Measurements from ENCODE around the gene MPP4. TPM values are rescaled to one million over a fixed set of nuclear protein-coding genes. Genes with fewer than 3 reads are reported as not detected.

The MPP4 gene
- total and polyA plus RNA-seq, 2 of the 13 experiments (the other 11 are each of a cell fraction or from before 2014, with no cell fraction given), result not detected

DNA sequence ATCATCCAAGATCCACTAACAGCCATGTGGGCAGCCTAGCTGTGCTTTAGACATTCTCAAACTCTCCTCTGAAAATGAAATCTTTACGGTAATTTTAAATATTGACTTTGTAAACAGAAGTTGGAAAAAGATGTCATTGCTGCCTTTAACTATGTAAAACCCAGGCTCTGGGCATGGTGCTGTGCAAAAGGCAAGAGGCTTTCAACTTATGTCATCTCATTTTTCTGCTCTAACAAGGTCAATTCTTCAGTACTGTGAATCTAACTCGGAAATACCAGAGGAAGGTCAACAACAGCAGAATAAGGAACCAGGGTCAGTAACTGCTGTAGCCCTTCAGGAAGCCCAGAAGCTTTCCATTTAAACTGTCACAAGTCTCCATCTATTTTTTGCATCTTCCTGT is 37.0 kb upstream of the MPP4 start (continued):
- TF ChIP-seq, protein P1, sequence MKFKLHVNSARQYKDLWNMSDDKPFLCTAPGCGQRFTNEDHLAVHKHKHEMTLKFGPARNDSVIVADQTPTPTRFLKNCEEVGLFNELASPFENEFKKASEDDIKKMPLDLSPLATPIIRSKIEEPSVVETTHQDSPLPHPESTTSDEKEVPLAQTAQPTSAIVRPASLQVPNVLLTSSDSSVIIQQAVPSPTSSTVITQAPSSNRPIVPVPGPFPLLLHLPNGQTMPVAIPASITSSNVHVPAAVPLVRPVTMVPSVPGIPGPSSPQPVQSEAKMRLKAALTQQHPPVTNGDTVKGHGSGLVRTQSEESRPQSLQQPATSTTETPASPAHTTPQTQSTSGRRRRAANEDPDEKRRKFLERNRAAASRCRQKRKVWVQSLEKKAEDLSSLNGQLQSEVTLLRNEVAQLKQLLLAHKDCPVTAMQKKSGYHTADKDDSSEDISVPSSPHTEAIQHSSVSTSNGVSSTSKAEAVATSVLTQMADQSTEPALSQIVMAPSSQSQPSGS (CRISPR knock-in tag; IDR thresholded peaks at IDR 0.05), result peak; percentile 61; the same call in 1 of the 2 replicates
- TF ChIP-seq WIZ (CRISPR knock-in tag; IDR thresholded peaks at IDR 0.05) (no peak), KLF11 (CRISPR knock-in tag; IDR thresholded peaks at IDR 0.05) (no peak), CENPT (CRISPR knock-in tag; IDR thresholded peaks at IDR 0.05; ENCODE audit: low read depth) (no peak), IRF2 (CRISPR knock-in tag; IDR thresholded peaks at IDR 0.05) (0 out of 2 replicates have a peak, but pooled peaks have one; percentile 59), CBX5 (CRISPR knock-in tag; IDR thresholded peaks at IDR 0.05; ENCODE audit: borderline replicate concordance) (no peak), BORCS8-MEF2B (CRISPR knock-in tag; IDR thresholded peaks at IDR 0.05) (no peak), SOX6 (IDR thresholded peaks at IDR 0.05) (no peak), SOX6 (CRISPR knock-in tag; IDR thresholded peaks at IDR 0.05) (peak; percentile 71), TP53 (CRISPR knock-in tag; conservative IDR thresholded peaks at IDR 0.05) (no peak), ZNF10 (CRISPR knock-in tag; IDR thresholded peaks at IDR 0.05; ENCODE audit: borderline replicate concordance, low read depth) (no peak), PAF1 (CRISPR knock-in tag; IDR thresholded peaks at IDR 0.05) (no peak), ZNF17 (CRISPR knock-in tag; IDR thresholded peaks at IDR 0.05) (no peak), HNF4G (IDR thresholded peaks at IDR 0.05; ENCODE audit: borderline replicate concordance, low read depth, low read length) (no peak), HNF4G (CRISPR knock-in tag; IDR thresholded peaks at IDR 0.05; ENCODE audit: borderline replicate concordance, low read depth) (no peak), ISX (CRISPR knock-in tag; conservative IDR thresholded peaks at IDR 0.05) (no peak)
- TF ChIP-seq, protein P2, sequence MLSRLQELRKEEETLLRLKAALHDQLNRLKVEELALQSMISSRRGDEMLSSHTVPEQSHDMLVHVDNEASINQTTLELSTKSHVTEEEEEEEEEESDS (CRISPR knock-in tag; IDR thresholded peaks at IDR 0.05; ENCODE audit: borderline replicate concordance), result no peak
- TF ChIP-seq, protein P3, sequence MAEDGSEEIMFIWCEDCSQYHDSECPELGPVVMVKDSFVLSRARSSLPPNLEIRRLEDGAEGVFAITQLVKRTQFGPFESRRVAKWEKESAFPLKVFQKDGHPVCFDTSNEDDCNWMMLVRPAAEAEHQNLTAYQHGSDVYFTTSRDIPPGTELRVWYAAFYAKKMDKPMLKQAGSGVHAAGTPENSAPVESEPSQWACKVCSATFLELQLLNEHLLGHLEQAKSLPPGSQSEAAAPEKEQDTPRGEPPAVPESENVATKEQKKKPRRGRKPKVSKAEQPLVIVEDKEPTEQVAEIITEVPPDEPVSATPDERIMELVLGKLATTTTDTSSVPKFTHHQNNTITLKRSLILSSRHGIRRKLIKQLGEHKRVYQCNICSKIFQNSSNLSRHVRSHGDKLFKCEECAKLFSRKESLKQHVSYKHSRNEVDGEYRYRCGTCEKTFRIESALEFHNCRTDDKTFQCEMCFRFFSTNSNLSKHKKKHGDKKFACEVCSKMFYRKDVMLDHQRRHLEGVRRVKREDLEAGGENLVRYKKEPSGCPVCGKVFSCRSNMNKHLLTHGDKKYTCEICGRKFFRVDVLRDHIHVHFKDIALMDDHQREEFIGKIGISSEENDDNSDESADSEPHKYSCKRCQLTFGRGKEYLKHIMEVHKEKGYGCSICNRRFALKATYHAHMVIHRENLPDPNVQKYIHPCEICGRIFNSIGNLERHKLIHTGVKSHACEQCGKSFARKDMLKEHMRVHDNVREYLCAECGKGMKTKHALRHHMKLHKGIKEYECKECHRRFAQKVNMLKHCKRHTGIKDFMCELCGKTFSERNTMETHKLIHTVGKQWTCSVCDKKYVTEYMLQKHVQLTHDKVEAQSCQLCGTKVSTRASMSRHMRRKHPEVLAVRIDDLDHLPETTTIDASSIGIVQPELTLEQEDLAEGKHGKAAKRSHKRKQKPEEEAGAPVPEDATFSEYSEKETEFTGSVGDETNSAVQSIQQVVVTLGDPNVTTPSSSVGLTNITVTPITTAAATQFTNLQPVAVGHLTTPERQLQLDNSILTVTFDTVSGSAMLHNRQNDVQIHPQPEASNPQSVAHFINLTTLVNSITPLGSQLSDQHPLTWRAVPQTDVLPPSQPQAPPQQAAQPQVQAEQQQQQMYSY (CRISPR knock-in tag; IDR thresholded peaks at IDR 0.05), result no peak
- TF ChIP-seq, protein P4, sequence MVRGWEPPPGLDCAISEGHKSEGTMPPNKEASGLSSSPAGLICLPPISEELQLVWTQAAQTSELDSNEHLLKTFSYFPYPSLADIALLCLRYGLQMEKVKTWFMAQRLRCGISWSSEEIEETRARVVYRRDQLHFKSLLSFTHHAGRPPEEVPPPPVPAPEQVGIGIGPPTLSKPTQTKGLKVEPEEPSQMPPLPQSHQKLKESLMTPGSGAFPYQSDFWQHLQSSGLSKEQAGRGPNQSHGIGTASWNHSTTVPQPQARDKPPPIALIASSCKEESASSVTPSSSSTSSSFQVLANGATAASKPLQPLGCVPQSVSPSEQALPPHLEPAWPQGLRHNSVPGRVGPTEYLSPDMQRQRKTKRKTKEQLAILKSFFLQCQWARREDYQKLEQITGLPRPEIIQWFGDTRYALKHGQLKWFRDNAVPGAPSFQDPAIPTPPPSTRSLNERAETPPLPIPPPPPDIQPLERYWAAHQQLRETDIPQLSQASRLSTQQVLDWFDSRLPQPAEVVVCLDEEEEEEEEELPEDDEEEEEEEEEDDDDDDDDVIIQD (CRISPR knock-in tag; IDR thresholded peaks at IDR 0.05; ENCODE audit: low read depth), result peak; percentile 84; the same call in 1 of the 2 replicates
- TF ChIP-seq, protein P5, sequence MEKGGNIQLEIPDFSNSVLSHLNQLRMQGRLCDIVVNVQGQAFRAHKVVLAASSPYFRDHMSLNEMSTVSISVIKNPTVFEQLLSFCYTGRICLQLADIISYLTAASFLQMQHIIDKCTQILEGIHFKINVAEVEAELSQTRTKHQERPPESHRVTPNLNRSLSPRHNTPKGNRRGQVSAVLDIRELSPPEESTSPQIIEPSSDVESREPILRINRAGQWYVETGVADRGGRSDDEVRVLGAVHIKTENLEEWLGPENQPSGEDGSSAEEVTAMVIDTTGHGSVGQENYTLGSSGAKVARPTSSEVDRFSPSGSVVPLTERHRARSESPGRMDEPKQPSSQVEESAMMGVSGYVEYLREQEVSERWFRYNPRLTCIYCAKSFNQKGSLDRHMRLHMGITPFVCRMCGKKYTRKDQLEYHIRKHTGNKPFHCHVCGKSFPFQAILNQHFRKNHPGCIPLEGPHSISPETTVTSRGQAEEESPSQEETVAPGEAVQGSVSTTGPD (CRISPR knock-in tag; IDR thresholded peaks at IDR 0.05), result no peak
- TF ChIP-seq, protein P6, sequence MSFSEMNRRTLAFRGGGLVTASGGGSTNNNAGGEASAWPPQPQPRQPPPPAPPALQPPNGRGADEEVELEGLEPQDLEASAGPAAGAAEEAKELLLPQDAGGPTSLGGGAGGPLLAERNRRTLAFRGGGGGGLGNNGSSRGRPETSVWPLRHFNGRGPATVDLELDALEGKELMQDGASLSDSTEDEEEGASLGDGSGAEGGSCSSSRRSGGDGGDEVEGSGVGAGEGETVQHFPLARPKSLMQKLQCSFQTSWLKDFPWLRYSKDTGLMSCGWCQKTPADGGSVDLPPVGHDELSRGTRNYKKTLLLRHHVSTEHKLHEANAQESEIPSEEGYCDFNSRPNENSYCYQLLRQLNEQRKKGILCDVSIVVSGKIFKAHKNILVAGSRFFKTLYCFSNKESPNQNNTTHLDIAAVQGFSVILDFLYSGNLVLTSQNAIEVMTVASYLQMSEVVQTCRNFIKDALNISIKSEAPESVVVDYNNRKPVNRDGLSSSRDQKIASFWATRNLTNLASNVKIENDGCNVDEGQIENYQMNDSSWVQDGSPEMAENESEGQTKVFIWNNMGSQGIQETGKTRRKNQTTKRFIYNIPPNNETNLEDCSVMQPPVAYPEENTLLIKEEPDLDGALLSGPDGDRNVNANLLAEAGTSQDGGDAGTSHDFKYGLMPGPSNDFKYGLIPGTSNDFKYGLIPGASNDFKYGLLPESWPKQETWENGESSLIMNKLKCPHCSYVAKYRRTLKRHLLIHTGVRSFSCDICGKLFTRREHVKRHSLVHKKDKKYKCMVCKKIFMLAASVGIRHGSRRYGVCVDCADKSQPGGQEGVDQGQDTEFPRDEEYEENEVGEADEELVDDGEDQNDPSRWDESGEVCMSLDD (CRISPR knock-in tag; IDR thresholded peaks at IDR 0.05; ENCODE audit: borderline replicate concordance), result no peak
